Measurements from ENCODE around the gene SPDEF.

Gene SPDEF

DNA sequence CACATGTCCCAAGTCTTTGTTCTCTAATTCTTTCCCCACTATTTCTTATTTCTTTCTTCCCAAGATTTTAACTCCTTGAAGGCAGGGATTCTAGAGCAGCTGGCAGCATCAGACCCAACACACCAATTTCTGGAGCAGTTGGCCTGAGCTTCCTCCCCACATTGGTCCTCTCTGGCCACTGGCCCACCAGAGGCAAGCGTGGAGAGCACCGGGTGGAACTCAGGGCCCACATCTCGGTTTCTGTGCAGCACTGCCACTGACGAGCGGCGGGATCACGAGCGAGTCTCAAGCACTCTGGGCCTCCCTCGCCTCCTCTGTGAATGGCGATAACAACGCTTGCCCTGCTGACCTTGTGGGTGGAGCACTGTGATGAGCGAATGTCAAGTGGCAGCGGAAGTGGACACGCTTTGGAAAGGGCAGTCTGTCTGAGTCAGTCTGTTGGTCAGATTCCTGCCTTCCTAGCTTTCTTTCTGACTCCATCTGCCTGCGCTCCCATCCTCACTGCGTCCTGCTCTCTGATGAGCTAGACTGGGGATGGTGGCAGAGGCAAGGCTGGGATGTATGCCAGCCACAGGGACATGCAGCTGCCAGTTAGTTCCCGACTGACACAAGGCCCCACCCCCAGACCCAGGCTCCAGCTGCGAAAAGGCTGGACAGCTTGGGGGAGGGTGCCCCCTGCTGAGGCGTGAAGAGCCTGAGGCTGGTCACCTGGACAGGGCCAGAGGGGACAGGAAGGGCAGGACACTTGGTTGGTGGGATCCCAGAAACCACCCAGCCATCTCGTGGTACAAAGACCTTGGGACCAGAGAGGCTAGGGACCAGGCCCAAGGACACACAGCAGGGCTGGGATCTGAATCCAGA lies 4.5 kb upstream of the SPDEF start:
- no peak for DNase-seq (ENCODE audit: low spot score)
- CTCF ChIA-PET = no interaction called here
- POLR2A ChIA-PET (ENCODE audit: low non-redundant PET) = no interaction called here

DNA sequence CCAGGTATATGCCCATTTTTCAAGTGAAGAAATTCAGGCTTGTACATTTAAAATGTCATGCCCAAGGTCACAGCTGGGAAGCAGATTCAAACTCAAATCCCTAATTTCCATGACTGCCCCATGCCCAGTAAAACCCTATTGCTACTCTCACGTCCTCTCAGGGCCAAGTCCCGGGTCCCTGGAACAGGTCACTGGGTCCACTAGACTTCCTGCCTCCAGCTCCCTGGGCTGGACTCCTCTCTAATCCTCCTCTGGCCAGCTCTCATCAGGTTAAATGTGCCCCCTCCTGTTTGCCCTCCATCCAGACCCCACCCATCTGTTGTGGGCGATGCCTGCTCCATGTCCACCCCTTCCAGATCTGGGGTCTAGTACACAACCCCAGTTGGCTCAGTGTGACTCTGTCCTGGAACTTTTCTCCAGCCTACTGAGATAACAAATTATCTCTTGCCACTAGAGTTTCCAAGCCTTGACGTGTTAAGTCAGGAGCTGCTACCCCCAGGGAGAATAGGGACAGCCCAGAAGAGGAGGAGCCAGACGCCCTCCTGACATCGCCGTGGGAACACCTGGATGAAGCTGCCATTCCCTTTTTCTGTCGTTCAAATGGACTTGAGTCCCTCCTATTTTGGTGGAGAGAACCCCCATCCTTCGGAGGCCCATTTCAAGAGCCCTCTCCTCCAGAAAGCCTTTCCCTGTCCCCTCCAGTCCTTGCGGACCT lies 3.7 kb upstream of the SPDEF start:
- TF ChIP-seq, protein P1, sequence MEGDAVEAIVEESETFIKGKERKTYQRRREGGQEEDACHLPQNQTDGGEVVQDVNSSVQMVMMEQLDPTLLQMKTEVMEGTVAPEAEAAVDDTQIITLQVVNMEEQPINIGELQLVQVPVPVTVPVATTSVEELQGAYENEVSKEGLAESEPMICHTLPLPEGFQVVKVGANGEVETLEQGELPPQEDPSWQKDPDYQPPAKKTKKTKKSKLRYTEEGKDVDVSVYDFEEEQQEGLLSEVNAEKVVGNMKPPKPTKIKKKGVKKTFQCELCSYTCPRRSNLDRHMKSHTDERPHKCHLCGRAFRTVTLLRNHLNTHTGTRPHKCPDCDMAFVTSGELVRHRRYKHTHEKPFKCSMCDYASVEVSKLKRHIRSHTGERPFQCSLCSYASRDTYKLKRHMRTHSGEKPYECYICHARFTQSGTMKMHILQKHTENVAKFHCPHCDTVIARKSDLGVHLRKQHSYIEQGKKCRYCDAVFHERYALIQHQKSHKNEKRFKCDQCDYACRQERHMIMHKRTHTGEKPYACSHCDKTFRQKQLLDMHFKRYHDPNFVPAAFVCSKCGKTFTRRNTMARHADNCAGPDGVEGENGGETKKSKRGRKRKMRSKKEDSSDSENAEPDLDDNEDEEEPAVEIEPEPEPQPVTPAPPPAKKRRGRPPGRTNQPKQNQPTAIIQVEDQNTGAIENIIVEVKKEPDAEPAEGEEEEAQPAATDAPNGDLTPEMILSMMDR (conservative IDR thresholded peaks at IDR 0.05; ENCODE audit: low read depth) = no peak
- ChIA-PET POLR2A (ENCODE audit: low non-redundant PET) (no interaction called here), CTCF (no interaction called here)
- H3K27ac ChIP-seq = no peak overlapping the region
- no peak for DNase-seq (ENCODE audit: low spot score)

More for the DNA sequence above, 4.5 kb upstream of the SPDEF start:
- TF ChIP-seq, protein P1 (conservative IDR thresholded peaks at IDR 0.05; ENCODE audit: low read depth) = no peak
- H3K27ac ChIP-seq = no peak overlapping the region

DNA sequence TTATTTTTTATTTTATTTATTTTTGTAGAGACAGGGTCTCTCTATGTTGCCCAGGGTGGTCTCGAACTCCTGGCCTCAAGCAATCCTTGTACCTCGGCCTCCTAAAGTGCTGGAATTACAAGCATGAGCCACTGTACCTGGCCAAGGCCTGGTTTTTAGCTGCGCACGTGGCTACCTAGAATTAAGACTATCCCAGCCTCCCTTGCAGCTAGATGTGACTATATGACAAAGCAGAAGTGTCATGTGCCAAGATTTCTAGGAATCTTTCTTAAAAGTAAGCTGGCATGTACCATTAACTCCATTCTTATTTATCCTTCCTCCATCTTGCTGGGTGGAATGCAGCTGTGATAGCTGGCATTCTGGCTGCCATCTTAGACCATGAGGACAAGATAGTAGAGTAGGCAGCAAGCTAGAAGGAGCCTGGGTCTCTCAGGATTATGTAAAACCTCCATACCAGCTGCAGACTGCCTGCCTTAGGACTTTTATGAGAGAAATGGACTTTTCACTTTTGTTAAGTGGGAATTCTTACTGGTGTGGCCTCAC lies 2.1 kb upstream of the SPDEF start:
- CTCF ChIA-PET = interaction anchor here (0.7 to 1.3 kb wide), 2 partner anchors 22 to 31 kb away, joined by 3 to 5 read pairs; no protein-coding TSS in a partner anchor
- POLR2A ChIA-PET (ENCODE audit: low non-redundant PET) = no interaction called here
- H3K27ac ChIP-seq = no peak overlapping the region
- TF ChIP-seq, protein P1 (conservative IDR thresholded peaks at IDR 0.05; ENCODE audit: low read depth) = no peak
- DNase-seq (ENCODE audit: low spot score) = no peak

DNA sequence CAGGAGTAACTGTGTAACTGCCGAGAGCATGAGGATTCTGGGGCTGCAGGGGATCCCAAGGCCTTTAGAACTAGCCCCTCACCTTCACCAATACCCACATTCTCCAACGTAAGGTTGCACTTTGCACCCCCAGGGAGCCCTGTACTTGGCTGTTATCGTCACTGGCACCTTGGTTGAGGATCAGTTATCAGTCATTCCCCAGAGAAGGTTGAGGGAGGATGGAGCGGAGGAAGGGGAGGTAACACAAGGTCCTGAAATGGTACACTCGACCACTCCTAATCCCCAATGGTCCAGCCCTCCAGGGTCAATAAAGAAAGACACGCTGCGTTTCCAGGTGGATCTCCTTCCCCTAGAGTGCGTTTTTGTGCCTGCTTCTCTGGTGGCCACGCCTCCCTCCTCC lies 1.1 kb upstream of the SPDEF start:
- DNase-seq (ENCODE audit: low spot score) = no peak
- TF ChIP-seq, protein P1 (conservative IDR thresholded peaks at IDR 0.05; ENCODE audit: low read depth) = no peak
- POLR2A ChIA-PET (ENCODE audit: low non-redundant PET) = no interaction called here
- H3K27ac ChIP-seq = no peak overlapping the region
- CTCF ChIA-PET = interaction anchor here (0.6 kb wide), 2 partner anchors 11 to 417 kb away, joined by 3 to 4 read pairs; no protein-coding TSS in a partner anchor

DNA sequence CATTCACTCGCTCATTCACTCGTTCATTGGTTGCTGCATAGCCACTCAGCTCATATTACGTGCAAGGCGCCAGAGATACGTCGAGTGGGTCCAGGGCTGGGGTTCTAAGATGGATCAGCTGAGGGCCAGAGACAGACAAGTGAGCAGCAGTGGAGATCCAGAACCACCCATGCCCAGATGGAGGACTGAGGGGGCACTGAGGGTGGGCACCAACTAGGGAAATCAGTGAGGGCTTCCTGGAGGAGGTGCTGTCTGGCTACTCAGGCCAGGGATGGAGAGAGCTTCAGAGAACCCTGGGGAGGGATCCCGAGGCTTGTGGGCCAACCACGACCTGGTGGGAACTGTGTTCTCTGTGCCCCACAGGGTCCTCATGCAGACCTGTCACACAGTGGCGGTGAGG lies 364 bp upstream of the SPDEF start:
- POLR2A ChIA-PET (ENCODE audit: low non-redundant PET) = no interaction called here
- TF ChIP-seq, protein P1 (conservative IDR thresholded peaks at IDR 0.05; ENCODE audit: low read depth) = no peak
- no peak overlapping the region for H3K27ac ChIP-seq
- DNase-seq (ENCODE audit: low spot score) = no peak
- CTCF ChIA-PET = interaction anchor here (0.6 kb wide), 1 partner anchor 11 kb away, joined by 4 read pairs; no protein-coding TSS in a partner anchor

DNA sequence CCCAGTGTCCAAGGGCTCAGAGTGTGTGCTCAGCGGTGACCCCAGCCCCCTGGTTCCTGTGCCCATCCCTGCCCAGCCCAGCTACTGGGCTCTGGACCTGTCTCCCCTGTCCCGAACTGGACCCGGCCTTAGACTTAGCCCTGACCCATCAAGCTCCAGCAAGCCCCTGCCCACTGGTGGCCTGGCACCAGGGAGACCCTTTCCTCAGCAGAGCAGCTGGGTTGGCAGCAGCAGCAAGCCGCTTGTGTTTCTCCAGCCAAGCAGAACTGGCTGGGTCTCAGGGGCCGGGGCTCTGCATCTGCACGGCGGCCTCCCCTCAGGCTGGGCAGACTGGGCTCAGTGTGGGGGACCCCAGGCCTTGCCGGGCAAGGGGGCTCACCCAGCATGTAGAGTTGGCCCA lies 801 bp downstream of the SPDEF start:
- no peak overlapping the region for H3K27ac ChIP-seq
- POLR2A ChIA-PET (ENCODE audit: low non-redundant PET) = no interaction called here
- no peak for DNase-seq (ENCODE audit: low spot score)
- CTCF ChIA-PET = interaction anchor here (0.7 kb wide), 2 partner anchors 151 to 413 kb away, joined by 3 to 5 read pairs; no protein-coding TSS in a partner anchor
- TF ChIP-seq, protein P1 (conservative IDR thresholded peaks at IDR 0.05; ENCODE audit: low read depth) = no peak
